Measurements from ENCODE around the gene GAS6. TPM values are rescaled to one million over a fixed set of nuclear protein-coding genes. Genes with fewer than 3 reads are reported as not detected.

The GAS6 gene
- total RNA-seq, 2 donors from 2014 or later: 83.0 to 145 TPM

DNA sequence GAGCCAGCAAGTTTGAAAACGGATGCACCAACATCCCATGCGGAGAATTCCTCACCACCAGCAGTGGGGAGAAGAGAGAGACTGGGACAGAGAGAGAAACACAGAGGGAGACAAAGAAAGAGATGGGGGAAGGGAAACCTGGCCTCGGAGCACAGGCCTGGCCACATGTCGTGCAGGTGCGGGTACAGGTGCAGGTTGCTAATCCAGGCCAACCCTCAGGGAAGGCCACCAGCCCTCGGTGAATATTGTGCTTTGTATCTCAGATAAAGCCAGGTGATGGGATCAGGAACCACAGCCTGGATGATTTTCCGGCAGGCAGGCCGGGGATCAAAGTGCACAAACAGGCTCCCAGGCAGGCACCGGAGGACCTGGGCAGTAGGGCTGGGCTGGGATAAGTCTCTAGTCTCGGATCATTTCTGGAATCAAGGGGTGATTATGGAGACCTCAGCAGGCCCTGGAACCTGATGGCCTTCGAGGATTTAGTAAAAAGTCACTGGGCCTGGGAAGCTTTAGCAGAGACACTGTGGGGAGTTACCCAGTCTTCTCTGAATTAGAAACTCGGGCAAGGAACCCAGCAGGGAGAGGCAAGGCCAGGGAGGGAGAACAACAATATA is 3.7 kb downstream of the GAS6 start:
- peaks cover 66% of the 10 kb centered on the region for H3K4me1 ChIP-seq
- H3K36me3 ChIP-seq (replicated peaks in 1 of 2; ENCODE audit: insufficient read depth in 1 of 2, low read depth in 2 of 2): peaks cover 0 to 1% of the 10 kb centered on the region in 2 donors
- 35 to 48% methylated on average over 12 of the region's 12 CpGs for WGBS, 2 donors
- H3K27me3 ChIP-seq: no peaks in the 10 kb centered on the region
- ATAC-seq: no peak
- H3K27ac ChIP-seq: peak overlapping the region in 3 of 4 donors; percentile 84 to 91 (median 88)
- intact Hi-C loops (cut with DNase I): no loop called here
- H3K9me3 ChIP-seq: no peaks in the 10 kb centered on the region
- no peak for TF ChIP-seq POLR2A (IDR thresholded peaks at IDR 0.05)
- TF ChIP-seq, protein P1, sequence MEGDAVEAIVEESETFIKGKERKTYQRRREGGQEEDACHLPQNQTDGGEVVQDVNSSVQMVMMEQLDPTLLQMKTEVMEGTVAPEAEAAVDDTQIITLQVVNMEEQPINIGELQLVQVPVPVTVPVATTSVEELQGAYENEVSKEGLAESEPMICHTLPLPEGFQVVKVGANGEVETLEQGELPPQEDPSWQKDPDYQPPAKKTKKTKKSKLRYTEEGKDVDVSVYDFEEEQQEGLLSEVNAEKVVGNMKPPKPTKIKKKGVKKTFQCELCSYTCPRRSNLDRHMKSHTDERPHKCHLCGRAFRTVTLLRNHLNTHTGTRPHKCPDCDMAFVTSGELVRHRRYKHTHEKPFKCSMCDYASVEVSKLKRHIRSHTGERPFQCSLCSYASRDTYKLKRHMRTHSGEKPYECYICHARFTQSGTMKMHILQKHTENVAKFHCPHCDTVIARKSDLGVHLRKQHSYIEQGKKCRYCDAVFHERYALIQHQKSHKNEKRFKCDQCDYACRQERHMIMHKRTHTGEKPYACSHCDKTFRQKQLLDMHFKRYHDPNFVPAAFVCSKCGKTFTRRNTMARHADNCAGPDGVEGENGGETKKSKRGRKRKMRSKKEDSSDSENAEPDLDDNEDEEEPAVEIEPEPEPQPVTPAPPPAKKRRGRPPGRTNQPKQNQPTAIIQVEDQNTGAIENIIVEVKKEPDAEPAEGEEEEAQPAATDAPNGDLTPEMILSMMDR (IDR thresholded peaks at IDR 0.05): no peak
- peak in 3 of 4 donors; percentile 11 to 38 (median 11) for DNase-seq
- H3K4me3 ChIP-seq: no peak overlapping the region

DNA sequence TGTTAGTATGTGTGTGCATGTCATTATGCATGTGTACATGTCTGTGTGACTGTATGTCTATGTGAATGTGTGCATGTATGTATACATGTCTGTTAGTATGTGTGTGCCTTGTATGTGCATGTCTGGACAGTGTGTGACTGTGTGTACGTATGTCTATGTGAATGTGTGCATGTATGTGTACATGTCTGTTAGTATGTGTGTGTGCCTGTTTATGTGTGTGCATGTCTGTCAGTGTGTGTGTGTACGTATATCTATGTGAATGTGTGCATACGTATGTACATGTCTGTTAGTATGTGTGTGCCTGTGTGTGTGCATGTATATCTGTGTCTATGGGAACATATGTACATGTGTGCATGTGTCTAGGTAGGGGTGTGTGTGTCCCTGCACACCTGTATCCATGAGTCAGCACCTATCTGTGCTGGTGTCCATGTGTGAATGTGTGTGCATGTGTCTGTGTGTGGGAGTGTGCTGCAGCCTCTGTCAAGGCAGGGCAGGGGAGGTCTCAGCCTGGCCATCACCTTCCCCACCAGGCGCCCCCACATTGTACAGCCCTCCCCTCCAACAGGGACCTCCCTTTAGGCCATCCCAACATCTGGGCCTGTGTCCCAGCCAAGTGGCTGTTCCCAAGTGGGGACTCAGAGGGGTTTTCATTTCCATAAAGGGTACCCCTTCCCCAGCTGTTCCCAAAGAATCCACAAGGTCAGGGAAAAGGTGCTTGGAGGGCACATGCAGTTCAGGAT is 4.4 kb downstream of the GAS6 start:
- Histone ChIP-seq H3K4me1 (peaks cover 66% of the 10 kb centered on the region), H3K36me3 (replicated peaks in 1 of 2; ENCODE audit: insufficient read depth in 1 of 2, low read depth in 2 of 2) (peaks cover 0 to 1% of the 10 kb centered on the region in 2 donors), H3K27ac (peak overlapping the region in 3 of 4 donors; percentile 84 to 91 (median 88)), H3K9me3 (no peaks in the 10 kb centered on the region), H3K4me3 (no peak overlapping the region), H3K27me3 (no peaks in the 10 kb centered on the region)
- TF ChIP-seq POLR2A (IDR thresholded peaks at IDR 0.05): no peak
- TF ChIP-seq, protein P1 (IDR thresholded peaks at IDR 0.05): no peak
- WGBS, 2 donors: 88 to 90% methylated on average over 3 to 4 of the region's 4 CpGs
- intact Hi-C loops (cut with DNase I): no loop called here
- peak in 2 of 4 donors; percentile 0 to 5 for DNase-seq
- no peak for ATAC-seq

DNA sequence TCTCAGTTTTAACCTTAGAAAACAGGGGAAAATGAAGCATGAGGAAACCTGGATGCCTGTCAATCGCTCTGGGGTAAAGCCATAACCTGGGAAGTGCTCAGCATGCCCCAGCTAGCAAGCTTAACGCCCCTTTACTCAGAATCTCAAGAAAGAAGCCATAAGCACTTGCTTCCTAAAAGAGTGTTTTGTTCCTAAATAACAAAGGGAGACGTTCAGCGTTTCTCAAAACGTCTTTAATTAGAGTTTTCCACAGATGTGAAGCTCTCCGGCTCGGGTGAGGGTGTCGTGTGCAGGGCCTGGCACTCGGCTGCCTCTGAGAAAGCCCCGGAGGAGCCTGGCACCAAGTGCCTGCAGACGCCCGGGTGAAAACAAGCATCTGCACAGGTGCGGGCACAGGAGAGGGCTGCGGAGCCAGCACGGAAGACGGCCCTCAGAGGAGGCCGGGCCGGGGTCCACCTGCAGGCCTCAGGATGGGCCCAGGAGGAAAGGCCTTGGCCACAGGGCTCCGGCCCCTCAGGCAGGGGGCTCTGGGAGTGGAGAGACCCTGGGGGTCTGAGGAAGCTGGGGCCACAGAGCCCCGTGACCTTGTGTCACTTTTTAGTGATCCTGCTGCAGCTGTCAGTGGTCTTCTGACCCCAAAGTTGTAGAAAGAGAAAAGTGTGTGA is 6.2 kb downstream of the GAS6 start:
- peaks cover 78% of the 10 kb centered on the region for H3K4me1 ChIP-seq
- 82 to 89% methylated on average over 15 to 20 of the region's 20 CpGs for WGBS, 2 donors
- H3K4me3 ChIP-seq: no peak overlapping the region

DNA sequence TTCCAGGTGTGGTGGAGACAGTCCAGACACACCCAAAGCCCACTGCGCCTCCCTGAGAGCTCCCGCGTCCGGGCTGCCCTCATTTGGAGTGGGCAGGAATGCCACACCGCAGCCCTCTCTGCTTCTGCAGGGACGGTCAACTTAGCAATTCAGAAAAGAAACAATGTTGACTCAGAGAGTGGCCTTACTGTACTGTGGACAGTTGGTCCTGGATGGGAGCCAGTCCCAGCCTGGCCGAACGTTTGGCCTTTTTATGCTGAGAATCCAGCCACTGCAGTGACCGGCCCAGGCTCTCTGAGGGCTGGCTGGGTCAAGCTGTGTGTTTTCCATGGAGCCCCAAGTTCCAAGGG is 7.2 kb downstream of the GAS6 start:
- intact Hi-C loops (cut with DNase I): no loop called here
- TF ChIP-seq, protein P1 (IDR thresholded peaks at IDR 0.05): no peak
- TF ChIP-seq POLR2A (IDR thresholded peaks at IDR 0.05): no peak
- H3K4me1 ChIP-seq: peaks cover 74% of the 10 kb centered on the region
- peaks cover 0 to 1% of the 10 kb centered on the region in 2 donors for H3K36me3 ChIP-seq (replicated peaks in 1 of 2; ENCODE audit: insufficient read depth in 1 of 2, low read depth in 2 of 2)
- H3K27ac ChIP-seq: peak overlapping the region in 2 of 4 donors; percentile 3 to 5
- 45 to 63% methylated on average over 7 to 9 of the region's 9 CpGs for whole genome bisulfite sequencing, 2 donors
- H3K9me3 ChIP-seq: no peaks in the 10 kb centered on the region
- ATAC-seq (no peak), DNase-seq (peak in 3 of 4 donors; percentile 10 to 41 (median 28))
- H3K4me3 ChIP-seq: no peak overlapping the region
- H3K27me3 ChIP-seq: no peaks in the 10 kb centered on the region

More for the DNA sequence above, 6.2 kb downstream of the GAS6 start:
- H3K27ac ChIP-seq: no peak overlapping the region
- H3K9me3 ChIP-seq: no peaks in the 10 kb centered on the region
- H3K36me3 ChIP-seq (replicated peaks in 1 of 2; ENCODE audit: insufficient read depth in 1 of 2, low read depth in 2 of 2): peaks cover 0 to 1% of the 10 kb centered on the region in 2 donors
- DNase-seq (peak in 2 of 4 donors; percentile 0 to 3), ATAC-seq (no peak)
- no peaks in the 10 kb centered on the region for H3K27me3 ChIP-seq
- TF ChIP-seq, protein P1 (IDR thresholded peaks at IDR 0.05): no peak
- no peak for TF ChIP-seq POLR2A (IDR thresholded peaks at IDR 0.05)
- intact Hi-C loops (cut with DNase I): no loop called here
